GM19324 (cell line): ENCODE data around the gene KPNA1.

Experiments
- ATAC-seq: cut with Tn5 transposase; IDR thresholded peaks from one replicate; pipeline ENCODE4 v1.9.1; 2021; ENCODE audit warnings: mild to moderate bottlenecking, moderate library complexity; ENCODE audit not compliant: unreplicated experiment, low FRiP score

The KPNA1 gene

DNA sequence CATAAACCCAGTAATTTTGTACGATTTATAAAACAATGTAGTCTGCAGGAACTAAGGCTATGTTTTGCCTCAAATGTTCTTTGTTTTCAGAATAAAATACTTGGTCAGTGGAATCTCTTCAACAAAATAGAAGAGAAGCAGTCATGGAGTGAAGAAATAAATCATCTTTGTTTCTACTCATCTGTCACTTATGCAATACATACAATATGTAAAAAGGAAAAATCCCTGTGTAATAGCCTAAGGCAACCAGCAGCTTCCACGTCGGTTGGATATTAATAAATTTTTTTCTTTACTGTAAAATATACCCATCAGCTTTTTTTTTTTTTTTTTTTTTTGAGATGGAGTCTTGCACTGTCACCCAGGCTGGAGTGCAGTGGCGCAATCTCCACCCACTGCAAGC is 93.6 kb downstream of the KPNA1 start:
- ATAC-seq: no peak

DNA sequence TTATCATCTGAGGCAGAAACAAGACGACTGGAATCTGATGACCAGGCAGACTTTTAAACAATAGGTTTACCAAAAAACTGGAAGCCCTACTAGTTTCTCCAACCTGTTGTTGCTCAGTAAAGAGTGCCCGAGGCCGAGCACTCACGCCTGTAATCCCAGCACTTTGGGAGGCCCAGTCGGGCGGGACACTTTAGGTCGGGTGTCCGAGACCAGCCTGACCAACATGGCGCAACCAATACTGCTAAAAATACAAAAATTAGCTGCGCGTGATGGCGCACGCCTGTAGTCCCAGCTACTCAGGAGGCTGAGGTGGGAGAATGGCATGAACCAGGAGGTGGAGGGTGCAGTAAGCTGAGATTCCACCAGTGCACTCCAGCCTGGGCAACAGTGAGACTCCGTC is 97.8 kb downstream of the KPNA1 start:
- ATAC-seq: no peak

DNA sequence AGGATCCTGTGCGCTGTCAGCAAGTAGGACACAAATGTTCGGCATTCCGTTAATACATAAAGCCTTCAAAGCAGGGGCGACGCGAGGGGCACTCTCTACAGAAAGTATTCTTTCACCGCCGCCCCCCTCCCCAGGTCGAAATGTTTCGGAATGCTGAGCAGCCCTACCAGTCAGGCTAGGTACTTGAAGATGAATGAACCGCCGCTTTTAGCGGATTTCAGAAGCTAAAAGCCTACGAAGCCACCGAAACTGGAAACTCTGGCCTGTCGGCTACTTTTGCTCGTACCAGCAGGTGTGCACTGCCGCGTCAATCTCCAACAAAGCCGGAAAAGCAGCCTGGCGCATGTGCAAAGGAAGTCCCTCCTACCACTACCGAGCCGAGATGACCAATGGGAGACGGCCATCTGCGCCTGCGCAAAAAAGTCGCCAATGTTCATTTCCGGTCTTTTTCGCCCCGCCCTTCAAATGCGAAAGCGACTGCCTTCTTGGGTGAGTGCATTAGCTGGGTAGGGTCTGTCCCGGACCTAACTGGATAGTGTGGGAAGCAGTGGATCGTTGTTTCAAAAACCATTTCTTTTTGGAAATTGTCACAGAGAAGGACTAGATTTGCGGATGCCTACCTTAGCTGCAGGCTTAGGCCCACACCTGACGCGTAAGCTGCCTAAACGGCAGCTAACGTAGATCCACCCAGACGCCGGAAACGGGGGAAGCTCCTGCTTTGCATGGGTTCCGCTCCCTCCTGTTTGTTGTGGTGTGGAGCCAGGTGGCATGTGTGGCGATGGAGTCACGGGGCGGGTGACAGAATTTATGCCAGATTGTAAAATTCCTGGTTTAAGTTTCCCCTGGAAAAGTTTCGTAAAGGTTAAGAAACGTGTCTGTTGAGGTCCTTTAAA is 98.7 kb downstream of the KPNA1 start, which contains the start of gene WDR5B:
Gene WDR5B, minus strand, starts transcription at position 301 of the 893 bp plus-strand sequence. CDS start 534 bp downstream, outside the sequence.
- ATAC-seq: peak; percentile 94

GRCh38 chr3:122415104-122415744 is 99.5 kb downstream of the KPNA1 start:
- no peak for ATAC-seq

GRCh38 chr3:122414391-122414790 is 100.3 kb downstream of the KPNA1 start:
- ATAC-seq: no peak

GRCh38 chr3:122410639-122411038 is 104.1 kb downstream of the KPNA1 start:
- no peak for ATAC-seq

- no peak for ATAC-seq
Observed at GRCh38 chr3:122410111-122410510, 104.6 kb downstream of the KPNA1 start.

- ATAC-seq: no peak
Observed at GRCh38 chr3:122409446-122409845, 105.3 kb downstream of the KPNA1 start.

- no peak for ATAC-seq
Observed at GRCh38 chr3:122407946-122408345, 106.8 kb downstream of the KPNA1 start.

GRCh38 chr3:122406198-122406597 is 108.5 kb downstream of the KPNA1 start:
- ATAC-seq: no peak

GRCh38 chr3:122405015-122405414 is 109.7 kb downstream of the KPNA1 start:
- ATAC-seq: no peak

- no peak for ATAC-seq
Observed at GRCh38 chr3:122403489-122403888, 111.2 kb downstream of the KPNA1 start.

DNA sequence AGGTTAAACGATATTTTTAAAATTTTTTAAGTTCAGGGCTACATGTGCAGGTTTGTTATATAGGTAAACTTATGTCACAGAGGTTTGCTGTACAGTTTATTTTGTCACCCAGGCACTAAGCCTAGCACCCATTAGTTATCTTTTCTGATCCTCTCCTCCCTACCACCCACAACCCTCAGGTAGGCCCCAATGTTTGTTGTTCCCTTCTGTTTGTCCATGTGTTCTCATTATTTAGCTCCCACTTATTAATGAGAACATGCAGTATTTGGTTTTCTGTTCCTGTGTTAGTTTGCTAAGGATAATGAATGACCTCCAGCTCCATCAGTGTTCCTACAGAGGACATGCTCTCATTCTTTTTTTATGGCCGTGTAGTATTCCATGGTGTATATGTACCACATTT is 115.8 kb downstream of the KPNA1 start:
- no peak for ATAC-seq

GRCh38 chr3:122397201-122397600 is 117.5 kb downstream of the KPNA1 start:
- no peak for ATAC-seq

DNA sequence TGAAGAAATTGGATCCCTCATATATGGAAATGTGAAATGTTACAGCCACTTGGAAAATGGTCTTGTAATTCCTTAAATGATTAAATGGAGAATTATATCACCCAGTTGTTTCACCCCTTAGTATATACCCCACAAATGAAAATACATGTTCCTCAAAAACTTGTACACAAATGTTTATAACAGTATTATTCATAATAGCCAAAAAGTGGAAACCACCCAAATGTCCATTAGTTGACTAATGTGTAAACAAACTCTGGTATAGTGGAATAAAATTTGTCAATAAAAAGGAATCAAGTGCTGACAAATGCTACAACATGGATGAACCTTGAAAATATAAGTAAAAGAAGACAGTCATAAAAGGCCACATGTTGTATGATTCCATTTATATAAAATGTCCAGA is 118.2 kb downstream of the KPNA1 start:
- ATAC-seq: no peak

DNA sequence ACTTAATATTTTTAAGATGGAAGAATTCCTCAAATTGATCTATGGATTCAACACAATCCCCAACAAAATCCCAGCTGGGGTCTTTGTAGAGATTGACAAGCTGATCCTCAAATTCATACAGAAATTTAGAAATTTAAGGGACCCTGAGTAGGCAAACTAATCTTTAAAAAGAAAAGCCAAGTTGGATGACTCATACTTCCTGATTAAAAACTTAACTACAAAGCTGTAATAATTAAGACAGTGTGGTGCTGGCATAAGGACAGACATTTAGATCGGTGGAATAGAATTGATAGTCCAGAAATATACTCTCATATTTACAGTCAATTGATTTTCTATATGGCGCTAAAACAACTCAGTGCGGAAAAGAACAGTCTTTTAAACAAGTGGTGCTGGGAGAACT is 119.2 kb downstream of the KPNA1 start:
- no peak for ATAC-seq

DNA sequence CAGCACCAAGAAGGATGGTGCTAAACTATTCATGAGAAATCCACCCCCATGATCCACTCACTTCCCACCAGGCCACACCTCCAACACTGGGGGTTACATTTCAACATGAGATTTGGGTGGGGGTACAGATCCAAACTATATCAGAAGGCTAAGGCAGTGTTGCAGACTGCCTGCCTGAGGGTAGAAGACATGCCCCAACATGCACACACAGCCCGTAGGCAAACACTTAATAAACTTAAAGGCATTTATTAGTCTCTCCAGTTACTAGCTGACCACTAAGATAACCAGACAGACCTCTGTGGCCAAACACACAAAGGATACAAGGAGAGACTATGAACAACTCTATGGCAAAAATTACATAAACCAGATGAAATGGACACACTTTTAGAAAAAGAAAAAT is 120.6 kb downstream of the KPNA1 start:
- ATAC-seq: no peak

GRCh38 chr3:122392868-122393844 is 121.6 kb downstream of the KPNA1 start:
- ATAC-seq: no peak

DNA sequence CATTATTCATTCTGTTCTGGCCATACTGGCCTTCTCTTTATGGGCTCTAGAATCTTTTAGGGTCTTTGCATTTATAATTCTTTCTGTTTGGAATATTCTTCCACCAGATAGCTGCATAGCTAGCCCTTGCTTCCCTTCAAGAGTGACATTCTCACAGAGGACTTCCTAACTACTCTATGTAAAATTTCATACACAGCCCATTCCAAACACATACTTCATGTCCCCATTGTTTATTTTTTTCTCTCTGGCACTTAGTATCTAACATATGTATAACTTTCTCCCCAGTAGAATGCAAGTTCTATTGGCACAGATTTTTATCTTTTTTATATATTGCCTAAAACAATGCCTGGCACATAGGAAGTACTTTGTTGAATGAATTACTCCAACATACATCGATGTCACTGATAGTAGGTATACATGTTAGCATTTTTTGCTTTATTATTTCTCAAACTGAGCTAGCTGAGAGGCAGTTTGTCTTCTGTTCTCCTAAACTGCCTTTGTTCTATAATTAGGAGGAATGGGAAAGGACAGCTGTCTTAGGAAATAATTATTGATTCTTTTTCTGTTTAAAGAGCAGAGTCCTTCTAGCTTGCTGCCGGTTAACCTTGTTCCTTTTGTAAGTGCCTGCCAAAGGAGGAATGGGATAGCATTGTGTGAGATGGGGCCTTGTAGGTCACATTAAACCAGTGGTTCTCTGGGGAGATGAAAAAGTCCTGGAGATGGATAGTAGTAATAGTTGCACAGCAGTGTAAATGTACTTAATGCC is 122.9 kb downstream of the KPNA1 start:
- ATAC-seq: no peak

DNA sequence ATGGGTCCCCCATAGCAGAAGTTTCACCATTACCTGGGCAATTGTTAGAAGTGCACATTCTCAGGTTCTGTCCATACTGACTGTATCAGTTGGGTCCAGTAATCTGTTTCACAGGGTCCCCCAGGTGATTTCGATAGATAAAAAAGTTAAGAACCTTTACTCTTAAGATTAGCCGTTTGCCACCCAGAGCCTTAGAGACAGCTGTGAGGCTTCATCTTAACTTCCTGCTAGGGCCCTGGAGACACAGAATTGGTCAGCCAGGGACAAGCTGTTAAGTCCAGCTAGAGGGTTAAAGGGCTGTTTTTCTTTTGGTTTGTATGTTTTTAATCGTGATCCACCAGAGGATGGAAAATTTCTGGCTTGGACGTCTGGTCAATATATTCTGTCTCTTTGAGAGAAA is 124.1 kb downstream of the KPNA1 start:
- no peak for ATAC-seq
